Measurements from ENCODE around the gene UCN. TPM values are rescaled to one million over a fixed set of nuclear protein-coding genes. Genes with fewer than 3 reads are reported as not detected.

UCN gene
- total RNA-seq, 1 experiment from 2014 or later, result 1.5 TPM

GRCh38 chr2:27271631-27272340, 36.5 kb downstream of the UCN start:
- H3K4me3 Mint-ChIP-seq, result no peak overlapping the region
- Histone ChIP-seq H2BK5ac (ENCODE audit: insufficient read length, low read length) (no peak overlapping the region), H3K23me2 (ENCODE audit: insufficient read length, low read depth, low read length, poor library complexity, severe bottlenecking) (no peaks in the 10 kb centered on the region), H3K4me1 (ENCODE audit: insufficient read depth, low read length) (no peaks in the 10 kb centered on the region), H3T11ph (ENCODE audit: low read length) (no peak overlapping the region), H2BK15ac (ENCODE audit: low read depth, low read length) (no peak overlapping the region), H2BK20ac (ENCODE audit: low read depth, low read length, poor library complexity, severe bottlenecking) (no peak overlapping the region), H2AFZ (ENCODE audit: low read length) (no peak overlapping the region), H3K4me2 (ENCODE audit: insufficient read depth, insufficient read length, low read length) (no peak overlapping the region), H3K4ac (ENCODE audit: low read depth, low read length) (no peak overlapping the region), H2BK120ac (ENCODE audit: low read depth, low read length, poor library complexity, severe bottlenecking) (no peak overlapping the region), H4K8ac (replicated peaks; ENCODE audit: insufficient read length, low read depth, low read length) (no peak overlapping the region), H3K14ac (ENCODE audit: insufficient read depth, low read length) (no peak overlapping the region), H3K79me1 (ENCODE audit: insufficient read depth, low read depth, low read length, poor library complexity, severe bottlenecking) (no peaks in the 10 kb centered on the region), H4K20me1 (ENCODE audit: control insufficient read depth, insufficient read depth, insufficient read length) (no peaks in the 10 kb centered on the region), H3K18ac (ENCODE audit: insufficient read length, low read depth, low read length) (no peak overlapping the region), H3K9ac (ENCODE audit: extremely low read depth, insufficient read length, low read length) (no peak overlapping the region), H2AK5ac (ENCODE audit: insufficient read length, low read length) (no peak overlapping the region), H3K79me2 (ENCODE audit: insufficient read depth, low read length) (no peaks in the 10 kb centered on the region), H3K23ac (ENCODE audit: insufficient read length, low read depth, low read length) (no peak overlapping the region), H3K9me3 (ENCODE audit: control insufficient read depth, low read depth, low read length) (no peaks in the 10 kb centered on the region), H3K27me3 (ENCODE audit: insufficient read depth, low read length) (peaks cover 3% of the 10 kb centered on the region; the same call in 1 of the 2 replicates), H3K56ac (ENCODE audit: insufficient read length, low read depth, low read length) (no peak overlapping the region), H3K27ac (ENCODE audit: insufficient read length, low read depth, low read length) (no peak overlapping the region), H4K91ac (ENCODE audit: insufficient read length, low read depth, low read length) (no peak overlapping the region), H2BK12ac (ENCODE audit: insufficient read length, low read depth, low read length) (no peak overlapping the region), H4K5ac (ENCODE audit: insufficient read length, low read depth, low read length) (no peak overlapping the region)
- H3K9me3 Mint-ChIP-seq, result peaks cover 0 to 2% of the 10 kb centered on the region in 2 experiments; a peak in 2 of 5 replicates
- TF ChIP-seq CTCF (conservative IDR thresholded peaks at IDR 0.05), result no peak
- H3K27me3 Mint-ChIP-seq (ENCODE audit: low read depth), result peaks cover 28% of the 10 kb centered on the region
- peaks cover 8 to 14% of the 10 kb centered on the region in 2 experiments for H3K4me1 Mint-ChIP-seq
- H3K27ac Mint-ChIP-seq, result peak overlapping the region in 1 of 3 experiments; percentile 5; a peak in 1 of 7 replicates
- H3K36me3 Mint-ChIP-seq (ENCODE audit: insufficient read depth in 1 of 3, low read depth in 3 of 3), result no peaks in the 10 kb centered on the region; a peak in 1 of 7 replicates
- DNase-seq, result no peak
- no CpG with 5 or more reads among the region's 11 CpGs for WGBS (ENCODE audit: extremely low coverage, insufficient read length, low lambda C conversion rate)

All from H9 (cell line).